ENCODE data around the gene ACADSB.

DNA sequence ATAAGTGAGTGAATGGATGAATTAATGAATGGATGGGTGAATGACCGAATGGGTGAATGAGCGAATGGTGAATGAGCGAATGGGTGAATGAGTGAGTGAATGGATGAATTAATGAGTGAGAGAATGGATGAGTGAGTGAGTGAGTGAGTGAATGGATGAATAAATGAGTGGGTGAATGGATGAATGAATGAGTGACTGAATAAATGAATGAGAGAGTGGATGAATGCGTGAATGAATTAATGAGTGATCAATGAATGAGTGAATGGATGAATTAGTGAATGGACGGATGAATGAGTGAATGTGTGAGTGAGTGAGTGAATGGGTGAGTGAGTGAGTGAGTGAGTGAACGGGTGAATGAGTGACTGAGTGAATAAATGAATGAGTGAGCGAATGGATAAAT lies 77.5 kb downstream of the ACADSB start:
- TF ChIP-seq, protein P1, sequence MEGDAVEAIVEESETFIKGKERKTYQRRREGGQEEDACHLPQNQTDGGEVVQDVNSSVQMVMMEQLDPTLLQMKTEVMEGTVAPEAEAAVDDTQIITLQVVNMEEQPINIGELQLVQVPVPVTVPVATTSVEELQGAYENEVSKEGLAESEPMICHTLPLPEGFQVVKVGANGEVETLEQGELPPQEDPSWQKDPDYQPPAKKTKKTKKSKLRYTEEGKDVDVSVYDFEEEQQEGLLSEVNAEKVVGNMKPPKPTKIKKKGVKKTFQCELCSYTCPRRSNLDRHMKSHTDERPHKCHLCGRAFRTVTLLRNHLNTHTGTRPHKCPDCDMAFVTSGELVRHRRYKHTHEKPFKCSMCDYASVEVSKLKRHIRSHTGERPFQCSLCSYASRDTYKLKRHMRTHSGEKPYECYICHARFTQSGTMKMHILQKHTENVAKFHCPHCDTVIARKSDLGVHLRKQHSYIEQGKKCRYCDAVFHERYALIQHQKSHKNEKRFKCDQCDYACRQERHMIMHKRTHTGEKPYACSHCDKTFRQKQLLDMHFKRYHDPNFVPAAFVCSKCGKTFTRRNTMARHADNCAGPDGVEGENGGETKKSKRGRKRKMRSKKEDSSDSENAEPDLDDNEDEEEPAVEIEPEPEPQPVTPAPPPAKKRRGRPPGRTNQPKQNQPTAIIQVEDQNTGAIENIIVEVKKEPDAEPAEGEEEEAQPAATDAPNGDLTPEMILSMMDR (IDR thresholded peaks at IDR 0.05; ENCODE audit: poor library complexity, severe bottlenecking): no peak
- no peak for TF ChIP-seq EZH2 (IDR thresholded peaks at IDR 0.05; ENCODE audit: borderline replicate concordance, insufficient read depth, low read length, poor library complexity, severe bottlenecking)
- TF ChIP-seq EP300 (conservative IDR thresholded peaks at IDR 0.05; ENCODE audit: poor library complexity, severe bottlenecking): no peak
- no peak for TF ChIP-seq POLR2AphosphoS5 (IDR thresholded peaks at IDR 0.05)
- no peak for TF ChIP-seq TAF1 (IDR thresholded peaks at IDR 0.05; ENCODE audit: low read depth)
